Panc1 (cell line): ENCODE measurements around the gene CASP9. TPM values are rescaled to one million over a fixed set of nuclear protein-coding genes. Genes with fewer than 3 reads are reported as not detected.

Experiments
- ATAC-seq: fragments of 200-7000 bp; cut with Tn5 transposase; 2 replicates; pipeline ENCODE4 v1.9.1; 2020; ENCODE audit warnings: mild to moderate bottlenecking, moderate library complexity
- BruUV-seq: library from RNA; stranded (reverse); fragments of 400-500 nt; replicated peaks from 2 replicates; lab custom pipeline; 2021; lab: Mats Ljungman, UMichigan
- CTCF ChIA-PET: fragments of 300-600 bp; sonication (Branson Sonifier 250); formaldehyde crosslinking; loops from one replicate; lab custom pipeline; 2022; ENCODE audit warnings: antibody characterized with exemption; lab: Charles Lee
- POLR2A ChIA-PET: fragments of 300-600 bp; sonication (Branson Sonifier 250); formaldehyde crosslinking; loops from one replicate; lab custom pipeline; 2022; ENCODE audit warnings: antibody characterized with exemption; lab: Charles Lee
- DNase-seq: peaks from one replicate; pipeline ENCODE4 v3.0.0-alpha.2; 2010; ENCODE audit warnings: low read depth, low spot score
- H3K27ac ChIP-seq: 2 replicates; pipeline ENCODE4 v1.5.1; 2011; ENCODE audit warnings: mild to moderate bottlenecking, low read length, inconsistent platforms
- H3K27me3 ChIP-seq: fragments of 200-500 bp; sonication (Bioruptor generic); 2 replicates; pipeline ENCODE4 v1.6.0; 2014; ENCODE audit warnings: low read length, inconsistent platforms; ENCODE audit not compliant: control insufficient read depth, insufficient read depth
- H3K36me3 ChIP-seq: fragments of 200-500 bp; sonication (Bioruptor generic); 2 replicates; pipeline ENCODE4 v1.5.1; 2014; ENCODE audit warnings: inconsistent platforms, mild to moderate bottlenecking, low read length, moderate library complexity; ENCODE audit not compliant: control insufficient read depth, insufficient read depth
- H3K4me1 ChIP-seq: 2 replicates; pipeline ENCODE4 v1.5.1; 2011; ENCODE audit warnings: inconsistent platforms, mild to moderate bottlenecking, low read length, moderate library complexity; ENCODE audit not compliant: control insufficient read depth, insufficient read depth
- H3K4me3 ChIP-seq, 2 experiments: 2 replicates each; pipeline ENCODE4 v1.5.1; 2011 to 2012; ENCODE audit warnings: low read depth in 2 of 2, low read length in 2 of 2, mild to moderate bottlenecking in 2 of 2, inconsistent platforms in 1 of 2, moderate library complexity in 1 of 2
- H3K9me3 ChIP-seq: fragments of 200-500 bp; sonication (Bioruptor generic); 2 replicates; pipeline ENCODE4 v1.5.1; 2014; ENCODE audit warnings: low read depth, mild to moderate bottlenecking, inconsistent platforms, low read length, moderate library complexity; ENCODE audit not compliant: control insufficient read depth, insufficient read depth
- POLR2AphosphoS5 ChIP-seq: IDR thresholded peaks from 2 replicates; pipeline ENCODE4 v1.6.1; 2012; ENCODE audit warnings: mild to moderate bottlenecking, low read depth, low read length, moderate library complexity
- SIN3A ChIP-seq: IDR thresholded peaks from 2 replicates; pipeline ENCODE4 v1.6.1; 2012; ENCODE audit warnings: low read depth, mild to moderate bottlenecking, low read length, moderate library complexity, borderline replicate concordance; ENCODE audit not compliant: insufficient read depth
- TCF7L2 ChIP-seq: IDR thresholded peaks from 2 replicates; pipeline ENCODE4 v1.6.1; 2011; ENCODE audit warnings: mild to moderate bottlenecking, low read depth, low read length, inconsistent platforms
- in situ Hi-C: cut with HindIII; loops from 2 replicates; pipeline ENCODE4 v1.10.0; 2016; ENCODE audit warnings: low sequenced_read_pairs, low pct_unique_long_range_greater_than_20kb
- intact Hi-C: fragments of 100-400 bp; cut with micrococcal nuclease; formaldehyde crosslinking; loops from one replicate; pipeline ENCODE4 v1.10.0; 2022; ENCODE audit not compliant: unreplicated experiment
- total RNA-seq: library from RNA; stranded (reverse); gene quantifications from one replicate; pipeline ENCODE4 v1.2.1, GENCODE V29; 2021; ENCODE audit not compliant: unreplicated experiment
- TF ChIP-seq, protein P1 (sequence below): fragments of 450-650 bp; IDR thresholded peaks from 2 replicates; pipeline ENCODE4 v1.5.1; 2017; ENCODE audit warnings: mild to moderate bottlenecking
- TF ChIP-seq, protein P2 (sequence below), 2 experiments: IDR thresholded peaks; 2 replicates each; pipeline ENCODE4 v1.6.1; 2011 to 2012; ENCODE audit warnings: low read depth in 2 of 2, control low read depth in 1 of 2, low read length in 1 of 2, mild to moderate bottlenecking in 1 of 2, moderate library complexity in 1 of 2; ENCODE audit not compliant: insufficient read depth in 1 of 2

Gene CASP9
- total RNA-seq, 1 experiment from 2014 or later: 7.5 TPM

DNA sequence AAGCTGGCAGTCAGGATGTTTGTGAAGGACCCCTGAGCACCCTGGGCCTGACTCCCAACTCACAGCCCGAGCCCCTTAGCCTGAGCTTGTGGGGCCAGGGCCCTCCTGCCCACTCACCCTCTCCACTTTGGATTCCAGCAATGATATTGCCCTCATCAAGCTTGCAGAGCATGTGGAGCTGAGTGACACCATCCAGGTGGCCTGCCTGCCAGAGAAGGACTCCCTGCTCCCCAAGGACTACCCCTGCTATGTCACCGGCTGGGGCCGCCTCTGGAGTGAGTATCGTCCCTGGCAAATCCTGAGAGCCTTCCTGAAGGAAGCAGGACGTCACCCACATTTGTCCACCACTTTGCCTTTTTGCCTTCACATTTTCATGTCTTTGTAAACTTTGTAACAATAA lies 80.7 kb downstream of the CASP9 start:
- no TSS peak for BruUV-seq
- Histone ChIP-seq H3K27me3 (no peaks in the 10 kb centered on the region), H3K9me3 (no peaks in the 10 kb centered on the region), H3K4me1 (no peaks in the 10 kb centered on the region), H3K27ac (no peak overlapping the region), H3K36me3 (no peaks in the 10 kb centered on the region), H3K4me3 (no peak overlapping the region)
- CTCF ChIA-PET: interaction anchor here (0.7 kb wide), 1 partner anchor 226 kb away, joined by 5 read pairs; no protein-coding TSS in a partner anchor
- ATAC-seq (no peak), DNase-seq (no peak)
- TF ChIP-seq TCF7L2: no peak
- intact Hi-C loops: no loop called here
- POLR2A ChIA-PET: interaction anchor here (0.6 kb wide), 1 partner anchor 194 kb away, joined by 5 read pairs; no protein-coding TSS in a partner anchor
- in situ Hi-C loops: no loop called here

DNA sequence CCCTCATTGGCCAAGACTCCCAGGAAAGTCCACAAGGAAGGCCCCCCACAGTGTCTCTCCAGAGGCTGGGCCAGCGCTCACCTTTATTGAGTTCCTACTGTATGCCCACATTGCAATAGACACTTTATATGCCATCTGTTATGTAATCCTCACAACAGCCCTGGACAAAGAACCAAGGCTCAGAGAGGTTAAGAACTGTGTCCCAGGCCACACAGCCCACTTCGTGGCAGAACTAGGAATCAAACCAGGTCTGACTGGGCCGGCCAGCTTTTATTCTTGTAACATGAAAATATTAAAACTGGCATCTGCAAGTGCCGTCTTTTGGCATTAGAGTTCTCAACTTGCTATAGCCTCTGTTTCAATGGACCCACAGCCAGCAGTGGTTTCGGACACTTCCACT lies 81.3 kb downstream of the CASP9 start:
- Histone ChIP-seq H3K27ac (no peak overlapping the region), H3K4me3 (no peak overlapping the region), H3K27me3 (no peaks in the 10 kb centered on the region), H3K4me1 (no peaks in the 10 kb centered on the region), H3K36me3 (no peaks in the 10 kb centered on the region), H3K9me3 (no peaks in the 10 kb centered on the region)
- ChIA-PET POLR2A (no interaction called here), CTCF (no interaction called here)
- no peak for DNase-seq
- intact Hi-C loops: no loop called here
- ATAC-seq: no peak
- TF ChIP-seq, protein P1, sequence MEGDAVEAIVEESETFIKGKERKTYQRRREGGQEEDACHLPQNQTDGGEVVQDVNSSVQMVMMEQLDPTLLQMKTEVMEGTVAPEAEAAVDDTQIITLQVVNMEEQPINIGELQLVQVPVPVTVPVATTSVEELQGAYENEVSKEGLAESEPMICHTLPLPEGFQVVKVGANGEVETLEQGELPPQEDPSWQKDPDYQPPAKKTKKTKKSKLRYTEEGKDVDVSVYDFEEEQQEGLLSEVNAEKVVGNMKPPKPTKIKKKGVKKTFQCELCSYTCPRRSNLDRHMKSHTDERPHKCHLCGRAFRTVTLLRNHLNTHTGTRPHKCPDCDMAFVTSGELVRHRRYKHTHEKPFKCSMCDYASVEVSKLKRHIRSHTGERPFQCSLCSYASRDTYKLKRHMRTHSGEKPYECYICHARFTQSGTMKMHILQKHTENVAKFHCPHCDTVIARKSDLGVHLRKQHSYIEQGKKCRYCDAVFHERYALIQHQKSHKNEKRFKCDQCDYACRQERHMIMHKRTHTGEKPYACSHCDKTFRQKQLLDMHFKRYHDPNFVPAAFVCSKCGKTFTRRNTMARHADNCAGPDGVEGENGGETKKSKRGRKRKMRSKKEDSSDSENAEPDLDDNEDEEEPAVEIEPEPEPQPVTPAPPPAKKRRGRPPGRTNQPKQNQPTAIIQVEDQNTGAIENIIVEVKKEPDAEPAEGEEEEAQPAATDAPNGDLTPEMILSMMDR: no peak
- TF ChIP-seq, protein P2, sequence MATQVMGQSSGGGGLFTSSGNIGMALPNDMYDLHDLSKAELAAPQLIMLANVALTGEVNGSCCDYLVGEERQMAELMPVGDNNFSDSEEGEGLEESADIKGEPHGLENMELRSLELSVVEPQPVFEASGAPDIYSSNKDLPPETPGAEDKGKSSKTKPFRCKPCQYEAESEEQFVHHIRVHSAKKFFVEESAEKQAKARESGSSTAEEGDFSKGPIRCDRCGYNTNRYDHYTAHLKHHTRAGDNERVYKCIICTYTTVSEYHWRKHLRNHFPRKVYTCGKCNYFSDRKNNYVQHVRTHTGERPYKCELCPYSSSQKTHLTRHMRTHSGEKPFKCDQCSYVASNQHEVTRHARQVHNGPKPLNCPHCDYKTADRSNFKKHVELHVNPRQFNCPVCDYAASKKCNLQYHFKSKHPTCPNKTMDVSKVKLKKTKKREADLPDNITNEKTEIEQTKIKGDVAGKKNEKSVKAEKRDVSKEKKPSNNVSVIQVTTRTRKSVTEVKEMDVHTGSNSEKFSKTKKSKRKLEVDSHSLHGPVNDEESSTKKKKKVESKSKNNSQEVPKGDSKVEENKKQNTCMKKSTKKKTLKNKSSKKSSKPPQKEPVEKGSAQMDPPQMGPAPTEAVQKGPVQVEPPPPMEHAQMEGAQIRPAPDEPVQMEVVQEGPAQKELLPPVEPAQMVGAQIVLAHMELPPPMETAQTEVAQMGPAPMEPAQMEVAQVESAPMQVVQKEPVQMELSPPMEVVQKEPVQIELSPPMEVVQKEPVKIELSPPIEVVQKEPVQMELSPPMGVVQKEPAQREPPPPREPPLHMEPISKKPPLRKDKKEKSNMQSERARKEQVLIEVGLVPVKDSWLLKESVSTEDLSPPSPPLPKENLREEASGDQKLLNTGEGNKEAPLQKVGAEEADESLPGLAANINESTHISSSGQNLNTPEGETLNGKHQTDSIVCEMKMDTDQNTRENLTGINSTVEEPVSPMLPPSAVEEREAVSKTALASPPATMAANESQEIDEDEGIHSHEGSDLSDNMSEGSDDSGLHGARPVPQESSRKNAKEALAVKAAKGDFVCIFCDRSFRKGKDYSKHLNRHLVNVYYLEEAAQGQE (IDR thresholded peaks at IDR 0.05; ENCODE audit: insufficient read depth in 1 of 2, low read depth in 2 of 2, low read length in 1 of 2): no peak
- no peak for TF ChIP-seq POLR2AphosphoS5
- no peak for TF ChIP-seq TCF7L2
- TF ChIP-seq SIN3A: no peak
- no TSS peak for BruUV-seq
- in situ Hi-C loops: no loop called here

DNA sequence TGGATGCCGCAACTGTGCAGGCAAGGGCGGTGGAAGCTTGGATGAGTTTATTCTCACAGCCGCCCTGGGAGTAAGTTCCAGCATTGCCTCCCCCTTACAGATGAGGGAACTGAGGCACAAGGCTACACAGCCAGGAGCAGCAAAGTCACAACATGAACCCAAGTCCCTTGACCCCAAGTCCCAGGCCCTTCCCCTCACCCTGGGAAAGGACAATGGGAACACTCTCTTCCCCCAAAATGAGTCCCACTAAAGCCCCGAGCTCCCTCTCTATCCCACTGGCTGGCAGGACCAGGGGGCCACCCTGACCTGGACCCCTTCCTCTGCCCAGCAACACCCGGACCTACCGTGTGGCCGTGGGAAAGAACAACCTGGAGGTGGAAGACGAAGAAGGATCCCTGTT lies 81.9 kb downstream of the CASP9 start:
- Histone ChIP-seq H3K4me3 (no peak overlapping the region), H3K27me3 (no peaks in the 10 kb centered on the region), H3K4me1 (no peaks in the 10 kb centered on the region), H3K27ac (no peak overlapping the region), H3K36me3 (no peaks in the 10 kb centered on the region), H3K9me3 (no peaks in the 10 kb centered on the region)
- TF ChIP-seq POLR2AphosphoS5 (no peak), TCF7L2 (no peak), SIN3A (no peak)
- TF ChIP-seq, protein P2 (IDR thresholded peaks at IDR 0.05; ENCODE audit: insufficient read depth in 1 of 2, low read depth in 2 of 2, low read length in 1 of 2): no peak
- TF ChIP-seq, protein P1: no peak
- in situ Hi-C loops: no loop called here
- POLR2A ChIA-PET: no interaction called here
- DNase-seq (no peak), ATAC-seq (no peak)
- CTCF ChIA-PET: no interaction called here
- intact Hi-C loops: no loop called here
- BruUV-seq: no TSS peak
